SK-N-MC (cell line): Measurements from ENCODE around the gene TRAF3.

ENCODE experiments used
- EZH2 ChIP-seq: fragments of 200-600 bp; sonication (generic); IDR thresholded peaks from one replicate; pipeline ENCODE4 v1.6.1; 2017; ENCODE audit warnings: antibody characterized with exemption
- FOXP2 ChIP-seq: optimal IDR thresholded peaks from 2 replicates; pipeline ENCODE3; 2011; ENCODE audit warnings: mild to moderate bottlenecking, moderate library complexity; ENCODE audit not compliant: insufficient read depth; ENCODE audit errors: extremely low read length, control extremely low read depth
- POLR2AphosphoS5 ChIP-seq: IDR thresholded peaks from 2 replicates; pipeline ENCODE4 v1.6.1; 2012; ENCODE audit warnings: mild to moderate bottlenecking, low read depth, low read length, borderline replicate concordance

GRCh38 chr14:102951034-102951433 lies 173.8 kb downstream of the TRAF3 start:
- TF ChIP-seq POLR2AphosphoS5 = no peak
- TF ChIP-seq EZH2 = no peak
- no peak for TF ChIP-seq FOXP2
